ENCODE measurements around the gene MED15. TPM values are rescaled to one million over a fixed set of nuclear protein-coding genes. Genes with fewer than 3 reads are reported as not detected.

The MED15 gene
- total and polyA plus RNA-seq, 10 of the 15 experiments (the other 5 are each of a cell fraction or from before 2014, with no cell fraction given): 1.4 to 75.2 (median 26.9) TPM

- SMC1A ChIA-PET (ENCODE audit: uncharacterized antibody, unreplicated experiment): no interaction called here
- no peak overlapping the region for H3K4me3 ChIP-seq
Observed at GRCh38 chr22:20488946-20489345, 18.5 kb upstream of the MED15 start.

More at GRCh38 chr22:20488946-20489345, 18.5 kb upstream of the MED15 start:
- Histone ChIP-seq H3K9me3 (replicated peaks; ENCODE audit: control insufficient read depth, insufficient read depth, low read length) (no peaks in the 10 kb centered on the region), H3K9ac (ENCODE audit: control insufficient read depth, insufficient read depth, low read length) (no peak overlapping the region), H2AFZ (ENCODE audit: control insufficient read depth, low read depth, low read length) (no peak overlapping the region), H3K79me2 (ENCODE audit: control insufficient read depth, insufficient read depth, low read length) (peaks cover 4% of the 10 kb centered on the region), H3K27me3 (replicated peaks in 1 of 2; ENCODE audit: control insufficient read depth in 2 of 2, insufficient read depth in 2 of 2, low read length in 1 of 2) (no peaks in the 10 kb centered on the region), H4K20me1 (ENCODE audit: control insufficient read depth, insufficient read depth) (no peaks in the 10 kb centered on the region; the same call in 1 of the 2 replicates), H3K4me2 (ENCODE audit: control insufficient read depth, insufficient read depth) (no peak overlapping the region), H3K4me1 (ENCODE audit: control insufficient read depth, insufficient read depth, low read length) (no peaks in the 10 kb centered on the region; the same call in 1 of the 2 replicates), H3K36me3 (ENCODE audit: control insufficient read depth in 2 of 2, insufficient read depth in 2 of 2, low read length in 1 of 2) (no peaks in the 10 kb centered on the region), H3K27ac (ENCODE audit: control insufficient read depth, insufficient read depth) (no peak overlapping the region)
- WGBS (ENCODE audit: insufficient coverage, insufficient replicate concordance, low lambda C conversion rate, missing lambda C conversion rate): 98% methylated on average over 11 of the region's 11 CpGs
- no peak for TF ChIP-seq RUNX3 (IDR thresholded peaks at IDR 0.05; ENCODE audit: low read length)
- no peak for TF ChIP-seq RELA (IDR thresholded peaks at IDR 0.05; ENCODE audit: borderline replicate concordance, partially characterized antibody)
- TF ChIP-seq KLF5 (IDR thresholded peaks at IDR 0.05; ENCODE audit: partially characterized antibody): no peak
- TF ChIP-seq NFYA (IDR thresholded peaks at IDR 0.05; ENCODE audit: borderline replicate concordance, low read depth, low read length): no peak
- no peak for TF ChIP-seq ELK1 (IDR thresholded peaks at IDR 0.05; ENCODE audit: low read depth, low read length)
- no peak for TF ChIP-seq EGR1 (IDR thresholded peaks at IDR 0.05; ENCODE audit: borderline replicate concordance in 1 of 2, low read depth in 2 of 2, low read length in 2 of 2)
- TF ChIP-seq KDM1A (IDR thresholded peaks at IDR 0.05; ENCODE audit: borderline replicate concordance): no peak
- TF ChIP-seq ZNF622 (IDR thresholded peaks at IDR 0.05): no peak
- TF ChIP-seq RB1 (IDR thresholded peaks at IDR 0.05; ENCODE audit: borderline replicate concordance): no peak
- no peak for TF ChIP-seq NBN (IDR thresholded peaks at IDR 0.05)
- no peak for TF ChIP-seq IKZF2 (IDR thresholded peaks at IDR 0.05)
- TF ChIP-seq, protein P1, sequence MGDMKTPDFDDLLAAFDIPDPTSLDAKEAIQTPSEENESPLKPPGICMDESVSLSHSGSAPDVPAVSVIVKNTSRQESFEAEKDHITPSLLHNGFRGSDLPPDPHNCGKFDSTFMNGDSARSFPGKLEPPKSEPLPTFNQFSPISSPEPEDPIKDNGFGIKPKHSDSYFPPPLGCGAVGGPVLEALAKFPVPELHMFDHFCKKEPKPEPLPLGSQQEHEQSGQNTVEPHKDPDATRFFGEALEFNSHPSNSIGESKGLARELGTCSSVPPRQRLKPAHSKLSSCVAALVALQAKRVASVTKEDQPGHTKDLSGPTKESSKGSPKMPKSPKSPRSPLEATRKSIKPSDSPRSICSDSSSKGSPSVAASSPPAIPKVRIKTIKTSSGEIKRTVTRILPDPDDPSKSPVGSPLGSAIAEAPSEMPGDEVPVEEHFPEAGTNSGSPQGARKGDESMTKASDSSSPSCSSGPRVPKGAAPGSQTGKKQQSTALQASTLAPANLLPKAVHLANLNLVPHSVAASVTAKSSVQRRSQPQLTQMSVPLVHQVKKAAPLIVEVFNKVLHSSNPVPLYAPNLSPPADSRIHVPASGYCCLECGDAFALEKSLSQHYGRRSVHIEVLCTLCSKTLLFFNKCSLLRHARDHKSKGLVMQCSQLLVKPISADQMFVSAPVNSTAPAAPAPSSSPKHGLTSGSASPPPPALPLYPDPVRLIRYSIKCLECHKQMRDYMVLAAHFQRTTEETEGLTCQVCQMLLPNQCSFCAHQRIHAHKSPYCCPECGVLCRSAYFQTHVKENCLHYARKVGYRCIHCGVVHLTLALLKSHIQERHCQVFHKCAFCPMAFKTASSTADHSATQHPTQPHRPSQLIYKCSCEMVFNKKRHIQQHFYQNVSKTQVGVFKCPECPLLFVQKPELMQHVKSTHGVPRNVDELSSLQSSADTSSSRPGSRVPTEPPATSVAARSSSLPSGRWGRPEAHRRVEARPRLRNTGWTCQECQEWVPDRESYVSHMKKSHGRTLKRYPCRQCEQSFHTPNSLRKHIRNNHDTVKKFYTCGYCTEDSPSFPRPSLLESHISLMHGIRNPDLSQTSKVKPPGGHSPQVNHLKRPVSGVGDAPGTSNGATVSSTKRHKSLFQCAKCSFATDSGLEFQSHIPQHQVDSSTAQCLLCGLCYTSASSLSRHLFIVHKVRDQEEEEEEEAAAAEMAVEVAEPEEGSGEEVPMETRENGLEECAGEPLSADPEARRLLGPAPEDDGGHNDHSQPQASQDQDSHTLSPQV (IDR thresholded peaks at IDR 0.05): no peak
- TF ChIP-seq SRF (IDR thresholded peaks at IDR 0.05; ENCODE audit: low read depth in 2 of 2, low read length in 2 of 2): no peak
- no peak for TF ChIP-seq PML (IDR thresholded peaks at IDR 0.05; ENCODE audit: low read length)
- TF ChIP-seq JUNB (IDR thresholded peaks at IDR 0.05): no peak
- TF ChIP-seq, protein P2, sequence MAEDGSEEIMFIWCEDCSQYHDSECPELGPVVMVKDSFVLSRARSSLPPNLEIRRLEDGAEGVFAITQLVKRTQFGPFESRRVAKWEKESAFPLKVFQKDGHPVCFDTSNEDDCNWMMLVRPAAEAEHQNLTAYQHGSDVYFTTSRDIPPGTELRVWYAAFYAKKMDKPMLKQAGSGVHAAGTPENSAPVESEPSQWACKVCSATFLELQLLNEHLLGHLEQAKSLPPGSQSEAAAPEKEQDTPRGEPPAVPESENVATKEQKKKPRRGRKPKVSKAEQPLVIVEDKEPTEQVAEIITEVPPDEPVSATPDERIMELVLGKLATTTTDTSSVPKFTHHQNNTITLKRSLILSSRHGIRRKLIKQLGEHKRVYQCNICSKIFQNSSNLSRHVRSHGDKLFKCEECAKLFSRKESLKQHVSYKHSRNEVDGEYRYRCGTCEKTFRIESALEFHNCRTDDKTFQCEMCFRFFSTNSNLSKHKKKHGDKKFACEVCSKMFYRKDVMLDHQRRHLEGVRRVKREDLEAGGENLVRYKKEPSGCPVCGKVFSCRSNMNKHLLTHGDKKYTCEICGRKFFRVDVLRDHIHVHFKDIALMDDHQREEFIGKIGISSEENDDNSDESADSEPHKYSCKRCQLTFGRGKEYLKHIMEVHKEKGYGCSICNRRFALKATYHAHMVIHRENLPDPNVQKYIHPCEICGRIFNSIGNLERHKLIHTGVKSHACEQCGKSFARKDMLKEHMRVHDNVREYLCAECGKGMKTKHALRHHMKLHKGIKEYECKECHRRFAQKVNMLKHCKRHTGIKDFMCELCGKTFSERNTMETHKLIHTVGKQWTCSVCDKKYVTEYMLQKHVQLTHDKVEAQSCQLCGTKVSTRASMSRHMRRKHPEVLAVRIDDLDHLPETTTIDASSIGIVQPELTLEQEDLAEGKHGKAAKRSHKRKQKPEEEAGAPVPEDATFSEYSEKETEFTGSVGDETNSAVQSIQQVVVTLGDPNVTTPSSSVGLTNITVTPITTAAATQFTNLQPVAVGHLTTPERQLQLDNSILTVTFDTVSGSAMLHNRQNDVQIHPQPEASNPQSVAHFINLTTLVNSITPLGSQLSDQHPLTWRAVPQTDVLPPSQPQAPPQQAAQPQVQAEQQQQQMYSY (CRISPR knock-in tag; IDR thresholded peaks at IDR 0.05): no peak
- TF ChIP-seq RCOR1 (conservative IDR thresholded peaks at IDR 0.05; ENCODE audit: low read depth, low read length): no peak
- no peak for TF ChIP-seq ATF7 (IDR thresholded peaks at IDR 0.05; ENCODE audit: low read depth)
- POLR2A ChIA-PET: no interaction called here
- CTCF ChIA-PET: interaction anchor here (1.5 kb wide), 1 partner anchor 29 kb away, joined by 3 read pairs; no protein-coding TSS in a partner anchor
- in situ Hi-C loops (cut with MboI): no loop called here
- RAD21 ChIA-PET (ENCODE audit: unreplicated experiment): no interaction called here
- intact Hi-C loops (cut with micrococcal nuclease; ENCODE audit: unreplicated experiment): no loop called here
- no peak for FAIRE-seq
- no TSS peak for BruUV-seq (replicated peaks)
- DNase-seq (ENCODE audit: low read depth, low spot score): no peak
- ATAC-seq: no peak

All from GM12878 (cell line).